PFSK-1 (cell line): ENCODE data around the gene FOXF1.

Source experiments
- FOXP2 ChIP-seq: optimal IDR thresholded peaks from 2 replicates; pipeline ENCODE3; 2011; ENCODE audit warnings: borderline replicate concordance, control low read depth, inconsistent platforms; ENCODE audit not compliant: insufficient read depth; ENCODE audit errors: extremely low read length, extremely low read depth
- POLR2AphosphoS5 ChIP-seq: IDR thresholded peaks from 2 replicates; pipeline ENCODE4 v1.6.1; 2012; ENCODE audit warnings: low read depth, mild to moderate bottlenecking, control low read depth, low read length, moderate library complexity
- REST ChIP-seq, 2 experiments: IDR thresholded peaks; 2 replicates each; pipeline versions ENCODE4 v1.6.1 to v1.8.0; 2011 to 2012; ENCODE audit warnings: low read depth in 2 of 2, low read length in 2 of 2, control low read depth in 1 of 2, inconsistent platforms in 1 of 2, mild to moderate bottlenecking in 1 of 2, moderate library complexity in 1 of 2; ENCODE audit not compliant: insufficient read depth in 1 of 2
- SIN3A ChIP-seq: IDR thresholded peaks from 2 replicates; pipeline ENCODE4 v1.6.1; 2012; ENCODE audit warnings: mild to moderate bottlenecking, low read length, moderate library complexity, borderline replicate concordance; ENCODE audit not compliant: insufficient read depth
- TAF1 ChIP-seq: IDR thresholded peaks from 2 replicates; pipeline ENCODE4 v1.6.1; 2012; ENCODE audit warnings: low read length, control low read depth, borderline replicate concordance; ENCODE audit not compliant: insufficient read depth

Gene FOXF1

GRCh38 chr16:86497551-86498021 lies 12.7 kb upstream of the FOXF1 start:
- TF ChIP-seq TAF1 (no peak), REST (IDR thresholded peaks at IDR 0.05; ENCODE audit: insufficient read depth in 1 of 2, low read depth in 2 of 2, low read length in 2 of 2) (no peak), SIN3A (no peak), POLR2AphosphoS5 (no peak), FOXP2 (no peak)

GRCh38 chr16:86498155-86498670 lies 12.1 kb upstream of the FOXF1 start:
- no peak for TF ChIP-seq SIN3A
- no peak for TF ChIP-seq FOXP2
- TF ChIP-seq POLR2AphosphoS5: no peak
- no peak for TF ChIP-seq REST (IDR thresholded peaks at IDR 0.05; ENCODE audit: insufficient read depth in 1 of 2, low read depth in 2 of 2, low read length in 2 of 2)
- TF ChIP-seq TAF1: no peak

- no peak for TF ChIP-seq TAF1
- no peak for TF ChIP-seq POLR2AphosphoS5
- no peak for TF ChIP-seq FOXP2
- no peak for TF ChIP-seq SIN3A
- no peak for TF ChIP-seq REST (IDR thresholded peaks at IDR 0.05; ENCODE audit: insufficient read depth in 1 of 2, low read depth in 2 of 2, low read length in 2 of 2)
Observed at GRCh38 chr16:86498671-86499439, 11.5 kb upstream of the FOXF1 start.

GRCh38 chr16:86499440-86499786 lies 10.9 kb upstream of the FOXF1 start:
- TF ChIP-seq FOXP2: no peak
- TF ChIP-seq POLR2AphosphoS5: no peak
- no peak for TF ChIP-seq TAF1
- TF ChIP-seq REST (IDR thresholded peaks at IDR 0.05; ENCODE audit: insufficient read depth in 1 of 2, low read depth in 2 of 2, low read length in 2 of 2): no peak
- TF ChIP-seq SIN3A: no peak
